CD14-positive monocyte (primary cell): ENCODE data around the gene EPB41L4A. TPM values are rescaled to one million over a fixed set of nuclear protein-coding genes. Genes with fewer than 3 reads are reported as not detected.
A peak's percentile ranks its signal among the peaks of the same experiment; 100 is the strongest.

Source experiments
- DNase-seq, 3 donors: peaks; one replicate each; pipeline ENCODE4 v3.0.0-alpha.2; 2011 to 2022
- H2AFZ ChIP-seq: 2 replicates; pipeline ENCODE4 v1.6.0; 2012; ENCODE audit warnings: mild to moderate bottlenecking, low read depth, low read length, inconsistent platforms; ENCODE audit not compliant: insufficient read depth, poor library complexity, severe bottlenecking
- H3K27ac ChIP-seq, 2 donors: 1 replicate in 1 of 2; 2 replicates in 1 of 2; pipeline ENCODE4 v1.5.1; 2012 to 2013; ENCODE audit warnings: low read length in 2 of 2, control low read depth in 1 of 2, inconsistent platforms in 1 of 2, low read depth in 1 of 2, mild to moderate bottlenecking in 1 of 2
- H3K27me3 ChIP-seq, 2 donors: one replicate each; pipeline versions ENCODE4 v1.6.0 to v1.6.1; 2011 to 2013; ENCODE audit warnings: low read length in 2 of 2; ENCODE audit not compliant: control insufficient read depth in 2 of 2, insufficient read depth in 2 of 2
- H3K36me3 ChIP-seq, 2 donors: replicated peaks in 1 of 2; 1 replicate in 1 of 2; 2 replicates in 1 of 2; pipeline versions ENCODE4 v1.5.1 to v1.6.1; 2012 to 2013; ENCODE audit warnings: low read length in 2 of 2, control low read depth in 1 of 2, inconsistent platforms in 1 of 2, mild to moderate bottlenecking in 1 of 2; ENCODE audit not compliant: insufficient read depth in 2 of 2, control insufficient read depth in 1 of 2
- H3K4me1 ChIP-seq, 2 donors: 1 replicate in 1 of 2; 2 replicates in 1 of 2; pipeline versions ENCODE4 v1.5.1 to v1.6.1; 2012 to 2013; ENCODE audit warnings: low read length in 2 of 2, control low read depth in 1 of 2, inconsistent platforms in 1 of 2, mild to moderate bottlenecking in 1 of 2, moderate library complexity in 1 of 2; ENCODE audit not compliant: insufficient read depth in 2 of 2, control insufficient read depth in 1 of 2
- H3K4me2 ChIP-seq: replicated peaks from 2 replicates; pipeline ENCODE3; 2012; ENCODE audit warnings: low read length, moderate library complexity, mild to moderate bottlenecking; ENCODE audit not compliant: poor library complexity, severe bottlenecking; ENCODE audit errors: extremely low read depth
- H3K4me3 ChIP-seq, 3 experiments: fragments of 200-600 bp in 1 of 3; sonication (generic) in 1 of 3; replicated peaks in 1 of 3; 1 replicate in 2 of 3; 2 replicates in 1 of 3; pipeline ENCODE4 v1.5.1; 2011 to 2013; ENCODE audit warnings: low read length in 3 of 3, mild to moderate bottlenecking in 3 of 3, control low read depth in 2 of 3, low read depth in 2 of 3, inconsistent platforms in 1 of 3, moderate library complexity in 1 of 3
- H3K79me2 ChIP-seq: 2 replicates; pipeline ENCODE4 v1.6.0; 2012; ENCODE audit warnings: mild to moderate bottlenecking, control low read depth, inconsistent platforms, low read length, moderate library complexity; ENCODE audit not compliant: insufficient read depth
- H3K9ac ChIP-seq: 2 replicates; pipeline ENCODE4 v1.6.0; 2017; ENCODE audit warnings: low read length, mild to moderate bottlenecking; ENCODE audit not compliant: insufficient read depth, poor library complexity, severe bottlenecking
- H3K9me3 ChIP-seq, 2 donors: replicated peaks in 1 of 2; 1 replicate in 1 of 2; 2 replicates in 1 of 2; pipeline versions ENCODE4 v1.5.1 to v1.6.1; 2012 to 2013; ENCODE audit warnings: low read length in 2 of 2, control low read depth in 1 of 2; ENCODE audit not compliant: control insufficient read depth in 1 of 2, insufficient read depth in 1 of 2
- H4K20me1 ChIP-seq: 2 replicates; pipeline ENCODE4 v1.6.0; 2012; ENCODE audit warnings: mild to moderate bottlenecking, low read length, control low read depth, moderate library complexity; ENCODE audit not compliant: insufficient read depth
- H3K27ac Mint-ChIP-seq, 7 donors: one replicate each; pipeline ENCODE4 v1.8.0; 2020; ENCODE audit warnings: mild to moderate bottlenecking in 7 of 7, mixed read lengths in 7 of 7, moderate library complexity in 6 of 7, inconsistent platforms in 2 of 7
- H3K27me3 Mint-ChIP-seq, 3 donors: one replicate each; pipeline ENCODE4 v1.8.0; 2021 to 2022; ENCODE audit warnings: low read depth in 3 of 3, mild to moderate bottlenecking in 3 of 3, mixed read lengths in 3 of 3, moderate library complexity in 3 of 3, inconsistent platforms in 1 of 3
- H3K36me3 Mint-ChIP-seq, 2 donors: one replicate each; pipeline ENCODE4 v1.8.0; 2020; ENCODE audit warnings: mixed read lengths in 2 of 2, inconsistent platforms in 1 of 2, mild to moderate bottlenecking in 1 of 2
- H3K4me1 Mint-ChIP-seq: one replicate; pipeline ENCODE4 v1.8.0; 2020; ENCODE audit warnings: mild to moderate bottlenecking, mixed read lengths
- H3K4me3 Mint-ChIP-seq, 2 donors: one replicate each; pipeline ENCODE4 v1.8.0; 2020; ENCODE audit warnings: mild to moderate bottlenecking in 2 of 2, mixed read lengths in 2 of 2, moderate library complexity in 1 of 2
- H3K9me3 Mint-ChIP-seq, 7 donors: one replicate each; pipeline ENCODE4 v1.8.0; 2020 to 2022; ENCODE audit warnings: mixed read lengths in 7 of 7, mild to moderate bottlenecking in 6 of 7, moderate library complexity in 6 of 7, inconsistent platforms in 2 of 7
- WGBS: methylation state at CpG from one replicate; pipeline ENCODE4 v1.1.5; 2013; ENCODE audit warnings: missing lambda C conversion rate; ENCODE audit not compliant: insufficient coverage; 5-methylcytosine and 5-hydroxymethylcytosine counted together
- intact Hi-C, 2 donors: fragments of 100-400 bp; cut with micrococcal nuclease; formaldehyde crosslinking; loops; one replicate each; pipeline versions ENCODE4 v1.15.0 to v1.15.1; 2023
- polyA plus RNA-seq, 3 donors: library from polyadenylated mRNA; depleted of rRNA in 1 of 3; unstranded in 2 of 3; stranded (reverse) in 1 of 3; fragments of 300-500 nt in 2 of 3; fragments of >200 nt in 1 of 3; fragmentation: Illumina TruSeq in 2 of 3; gene quantifications; 1 replicate in 2 of 3; 2 replicates in 1 of 3; pipeline ENCODE4 v1.2.3, GENCODE V29; 2012 to 2021
- TF ChIP-seq, protein P1 (sequence below): fragments of 200-600 bp; IDR thresholded peaks from one replicate; pipeline ENCODE4 v1.8.0; 2022; ENCODE audit warnings: antibody characterized with exemption, mild to moderate bottlenecking

The EPB41L4A gene
- polyA plus RNA-seq, 3 donors, result 0.01 to 0.05 TPM; not detected in 1

DNA sequence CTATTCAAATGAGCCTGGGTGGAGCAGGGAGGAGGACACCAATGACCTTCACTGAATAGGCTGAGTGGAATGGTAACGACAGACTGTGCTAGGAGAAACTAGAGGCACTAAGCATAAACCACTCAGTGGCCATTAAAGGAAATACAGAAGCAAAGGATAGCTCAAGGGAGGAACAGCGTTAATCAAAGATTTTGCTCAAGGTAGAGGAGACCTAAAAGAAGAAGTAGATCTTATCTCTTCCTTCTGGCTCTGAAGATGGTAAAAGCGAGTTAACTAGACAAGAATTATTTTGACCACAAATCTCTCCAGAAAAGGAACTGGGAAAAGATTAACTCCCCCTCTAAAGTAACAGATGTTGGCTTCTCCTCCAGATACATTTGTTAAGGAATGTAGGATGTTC lies 299.6 kb downstream of the EPB41L4A start:
- Mint-ChIP-seq H3K4me3 (no peak overlapping the region), H3K36me3 (peaks cover 0 to 2% of the 10 kb centered on the region in 2 donors)
- WGBS, result 20% methylated on average over 1 of the region's 3 CpGs

DNA sequence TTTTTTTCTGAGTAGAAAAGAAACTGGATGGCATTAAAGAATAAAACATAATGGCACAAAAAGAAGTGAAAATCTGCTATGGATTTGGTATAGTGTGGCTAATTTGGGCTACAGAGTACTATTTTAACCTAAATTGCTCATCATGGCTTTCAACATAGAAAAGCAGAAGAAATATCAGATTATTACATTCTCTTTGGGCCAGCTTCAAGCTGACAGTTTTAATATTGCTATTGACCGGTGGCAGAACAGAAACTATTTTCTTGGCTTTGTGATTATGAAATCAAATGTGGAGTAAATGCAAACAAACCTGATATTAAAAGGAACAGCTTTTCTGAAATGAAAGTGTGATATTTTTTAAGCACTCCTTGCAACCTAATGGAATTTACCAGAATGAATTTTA lies 301.5 kb downstream of the EPB41L4A start:
- peaks cover 19 to 39% of the 10 kb centered on the region in 2 donors for H3K4me1 ChIP-seq
- H3K79me2 ChIP-seq, result no peaks in the 10 kb centered on the region
- H3K9ac ChIP-seq, result no peak overlapping the region
- H3K9me3 ChIP-seq, result no peaks in the 10 kb centered on the region
- H3K36me3 ChIP-seq, result no peaks in the 10 kb centered on the region
- no CpG with 5 or more reads among the region's 1 CpG for WGBS
- no peaks in the 10 kb centered on the region for H4K20me1 ChIP-seq
- Mint-ChIP-seq H3K27ac (peak overlapping the region in 3 of 7 donors; percentile 12 to 47 (median 38)), H3K36me3 (peaks cover 0 to 2% of the 10 kb centered on the region in 2 donors), H3K4me3 (peak overlapping the region in 1 of 2 donors; percentile 46), H3K4me1 (peaks cover 34% of the 10 kb centered on the region), H3K27me3 (no peaks in the 10 kb centered on the region), H3K9me3 (peaks cover 0 to 5% (median 0%) of the 10 kb centered on the region in 7 donors)
- no peak overlapping the region for H2AFZ ChIP-seq
- peak overlapping the region; percentile 10 for H3K4me2 ChIP-seq
- TF ChIP-seq, protein P1, sequence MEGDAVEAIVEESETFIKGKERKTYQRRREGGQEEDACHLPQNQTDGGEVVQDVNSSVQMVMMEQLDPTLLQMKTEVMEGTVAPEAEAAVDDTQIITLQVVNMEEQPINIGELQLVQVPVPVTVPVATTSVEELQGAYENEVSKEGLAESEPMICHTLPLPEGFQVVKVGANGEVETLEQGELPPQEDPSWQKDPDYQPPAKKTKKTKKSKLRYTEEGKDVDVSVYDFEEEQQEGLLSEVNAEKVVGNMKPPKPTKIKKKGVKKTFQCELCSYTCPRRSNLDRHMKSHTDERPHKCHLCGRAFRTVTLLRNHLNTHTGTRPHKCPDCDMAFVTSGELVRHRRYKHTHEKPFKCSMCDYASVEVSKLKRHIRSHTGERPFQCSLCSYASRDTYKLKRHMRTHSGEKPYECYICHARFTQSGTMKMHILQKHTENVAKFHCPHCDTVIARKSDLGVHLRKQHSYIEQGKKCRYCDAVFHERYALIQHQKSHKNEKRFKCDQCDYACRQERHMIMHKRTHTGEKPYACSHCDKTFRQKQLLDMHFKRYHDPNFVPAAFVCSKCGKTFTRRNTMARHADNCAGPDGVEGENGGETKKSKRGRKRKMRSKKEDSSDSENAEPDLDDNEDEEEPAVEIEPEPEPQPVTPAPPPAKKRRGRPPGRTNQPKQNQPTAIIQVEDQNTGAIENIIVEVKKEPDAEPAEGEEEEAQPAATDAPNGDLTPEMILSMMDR, result no peak
- peak overlapping the region in 1 of 3 experiments; percentile 9 for H3K4me3 ChIP-seq
- peak overlapping the region in 1 of 2 donors; percentile 52 for H3K27ac ChIP-seq
- H3K27me3 ChIP-seq, result no peaks in the 10 kb centered on the region
- intact Hi-C loops, result no loop called here
- DNase-seq, result peak in 2 of 3 donors; percentile 22 to 23

More for the DNA sequence above, 299.6 kb downstream of the EPB41L4A start:
- no peak for DNase-seq
- H3K27me3 ChIP-seq, result no peaks in the 10 kb centered on the region
- H3K4me1 ChIP-seq, result peaks cover 20 to 41% of the 10 kb centered on the region in 2 donors
- no peaks in the 10 kb centered on the region for H3K9me3 ChIP-seq
- H3K27ac Mint-ChIP-seq, result peak overlapping the region in 1 of 7 donors; percentile 12
- no peak overlapping the region for H3K9ac ChIP-seq
- H3K27ac ChIP-seq, result no peak overlapping the region
- peaks cover 0 to 5% (median 0%) of the 10 kb centered on the region in 7 donors for H3K9me3 Mint-ChIP-seq
- TF ChIP-seq, protein P1, result no peak
- no peaks in the 10 kb centered on the region for H3K27me3 Mint-ChIP-seq
- H4K20me1 ChIP-seq, result no peaks in the 10 kb centered on the region
- peaks cover 41% of the 10 kb centered on the region for H3K4me1 Mint-ChIP-seq
- H3K79me2 ChIP-seq, result no peaks in the 10 kb centered on the region
- H2AFZ ChIP-seq, result no peak overlapping the region
- H3K4me3 ChIP-seq, result no peak overlapping the region
- H3K36me3 ChIP-seq, result no peaks in the 10 kb centered on the region
- no peak overlapping the region for H3K4me2 ChIP-seq
- intact Hi-C loops, result no loop called here
